PC-9 (cell line): ENCODE results near the gene SPAG17. TPM values are rescaled to one million over a fixed set of nuclear protein-coding genes. Genes with fewer than 3 reads are reported as not detected.

Experiments used
- BruUV-seq: library from RNA; stranded (reverse); fragments of 400-500 nt; replicated peaks from 2 replicates; lab custom pipeline; 2021; lab: Mats Ljungman, UMichigan
- CTCF ChIA-PET: fragments of 300-600 bp; sonication (Branson Sonifier 250); formaldehyde crosslinking; loops from one replicate; lab custom pipeline; 2022; ENCODE audit warnings: antibody characterized with exemption; lab: Charles Lee
- POLR2A ChIA-PET: fragments of 300-600 bp; sonication (Branson Sonifier 250); formaldehyde crosslinking; loops from one replicate; lab custom pipeline; 2022; ENCODE audit warnings: antibody characterized with exemption; ENCODE audit not compliant: unreplicated experiment; lab: Charles Lee
- DNase-seq, 2 experiments: peaks; one replicate each; pipeline versions ENCODE4 v3.0.0 to v3.0.0-alpha.2; 2015 to 2022; ENCODE audit warnings: mixed read lengths in 1 of 2
- H2AFZ ChIP-seq: fragments of 200-600 bp; sonication (generic); 2 replicates; pipeline ENCODE4 v1.8.1; 2017; ENCODE audit warnings: antibody characterized with exemption
- H3F3A ChIP-seq: fragments of 200-600 bp; sonication (generic); 2 replicates; pipeline ENCODE4 v1.8.1; 2017; ENCODE audit warnings: antibody characterized with exemption, mild to moderate bottlenecking, low read depth; ENCODE audit not compliant: insufficient read depth
- H3K27ac ChIP-seq: fragments of 200-600 bp; sonication (generic); 2 replicates; pipeline ENCODE4 v1.6.1; 2016; ENCODE audit warnings: mixed run types
- H3K27me3 ChIP-seq: fragments of 200-600 bp; sonication (generic); 2 replicates; pipeline ENCODE4 v1.6.1; 2016; ENCODE audit warnings: low read depth, mixed run types; ENCODE audit not compliant: insufficient read depth
- H3K36me3 ChIP-seq: fragments of 200-600 bp; sonication (generic); 2 replicates; pipeline ENCODE4 v1.6.1; 2016; ENCODE audit warnings: low read depth, mixed run types
- H3K4me1 ChIP-seq: fragments of 200-600 bp; sonication (generic); replicated peaks from 2 replicates; pipeline ENCODE4 v1.6.1; 2016; ENCODE audit warnings: mixed run types; ENCODE audit not compliant: insufficient read depth
- H3K4me2 ChIP-seq: fragments of 200-600 bp; sonication (generic); 2 replicates; pipeline ENCODE4 v1.6.1; 2017; ENCODE audit warnings: mixed run types
- H3K4me3 ChIP-seq: fragments of 200-600 bp; sonication (generic); 2 replicates; pipeline ENCODE4 v1.6.1; 2016; ENCODE audit warnings: mixed run types
- H3K79me2 ChIP-seq: fragments of 200-600 bp; sonication (generic); 2 replicates; pipeline ENCODE4 v1.6.1; 2017; ENCODE audit warnings: low read depth, mixed run types
- H3K9me2 ChIP-seq: fragments of 200-600 bp; sonication (generic); 2 replicates; pipeline ENCODE4 v1.8.1; 2017; ENCODE audit warnings: mild to moderate bottlenecking; ENCODE audit not compliant: insufficient read depth
- H3K9me3 ChIP-seq: fragments of 200-600 bp; sonication (generic); 2 replicates; pipeline ENCODE4 v1.8.1; 2016; ENCODE audit warnings: low read depth; ENCODE audit not compliant: insufficient read depth
- H4K20me1 ChIP-seq: fragments of 200-600 bp; sonication (generic); 2 replicates; pipeline ENCODE4 v1.8.1; 2017; ENCODE audit not compliant: insufficient read depth
- EZH2 ChIP-seq: fragments of 200-600 bp; sonication (generic); IDR thresholded peaks from 2 replicates; pipeline ENCODE4 v1.8.0; 2017; ENCODE audit warnings: antibody characterized with exemption, low read depth
- intact Hi-C: fragments of 100-400 bp; cut with micrococcal nuclease; formaldehyde crosslinking; loops from one replicate; pipeline ENCODE4 v1.10.0; 2022; ENCODE audit not compliant: unreplicated experiment
- total RNA-seq: library from RNA; stranded (reverse); gene quantifications from 2 replicates; pipeline ENCODE4 v1.2.3, GENCODE V29; 2021
- TF ChIP-seq, protein P1 (sequence below): fragments of 200-600 bp; sonication (generic); conservative IDR thresholded peaks from 2 replicates; pipeline ENCODE4 v1.6.1; 2017; ENCODE audit warnings: mixed run types, antibody characterized with exemption, mild to moderate bottlenecking, moderate library complexity

The SPAG17 gene
- total RNA-seq, 1 experiment from 2014 or later: not detected

DNA sequence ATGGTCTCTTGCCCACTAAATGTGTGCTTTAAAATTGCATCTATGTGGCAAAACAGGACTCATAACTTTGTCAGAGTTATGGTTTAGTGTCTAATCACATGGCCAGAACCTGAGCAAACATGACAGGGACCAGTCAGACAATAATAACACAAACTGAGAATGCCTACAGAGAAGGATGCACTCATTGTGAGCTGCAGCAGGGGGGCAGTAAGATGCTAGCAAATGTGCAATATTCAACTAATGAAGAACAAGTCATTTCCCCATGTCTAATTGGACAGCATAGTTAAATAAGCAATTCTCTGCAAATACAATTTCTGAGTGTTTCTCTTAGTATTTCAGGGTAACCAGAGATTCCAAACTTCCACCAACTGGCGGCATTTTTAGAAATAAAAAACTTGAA is 30.8 kb downstream of the SPAG17 start:
- Histone ChIP-seq H2AFZ (no peak overlapping the region), H3K4me1 (no peaks in the 10 kb centered on the region), H3K4me3 (no peak overlapping the region), H3K27ac (no peak overlapping the region), H3K9me2 (no peaks in the 10 kb centered on the region), H3K4me2 (no peak overlapping the region), H3K79me2 (no peaks in the 10 kb centered on the region), H3K9me3 (no peaks in the 10 kb centered on the region), H3K27me3 (no peaks in the 10 kb centered on the region), H3K36me3 (no peaks in the 10 kb centered on the region), H3F3A (no peaks in the 10 kb centered on the region), H4K20me1 (no peaks in the 10 kb centered on the region)
- ChIA-PET CTCF (no interaction called here), POLR2A (no interaction called here)
- TF ChIP-seq, protein P1, sequence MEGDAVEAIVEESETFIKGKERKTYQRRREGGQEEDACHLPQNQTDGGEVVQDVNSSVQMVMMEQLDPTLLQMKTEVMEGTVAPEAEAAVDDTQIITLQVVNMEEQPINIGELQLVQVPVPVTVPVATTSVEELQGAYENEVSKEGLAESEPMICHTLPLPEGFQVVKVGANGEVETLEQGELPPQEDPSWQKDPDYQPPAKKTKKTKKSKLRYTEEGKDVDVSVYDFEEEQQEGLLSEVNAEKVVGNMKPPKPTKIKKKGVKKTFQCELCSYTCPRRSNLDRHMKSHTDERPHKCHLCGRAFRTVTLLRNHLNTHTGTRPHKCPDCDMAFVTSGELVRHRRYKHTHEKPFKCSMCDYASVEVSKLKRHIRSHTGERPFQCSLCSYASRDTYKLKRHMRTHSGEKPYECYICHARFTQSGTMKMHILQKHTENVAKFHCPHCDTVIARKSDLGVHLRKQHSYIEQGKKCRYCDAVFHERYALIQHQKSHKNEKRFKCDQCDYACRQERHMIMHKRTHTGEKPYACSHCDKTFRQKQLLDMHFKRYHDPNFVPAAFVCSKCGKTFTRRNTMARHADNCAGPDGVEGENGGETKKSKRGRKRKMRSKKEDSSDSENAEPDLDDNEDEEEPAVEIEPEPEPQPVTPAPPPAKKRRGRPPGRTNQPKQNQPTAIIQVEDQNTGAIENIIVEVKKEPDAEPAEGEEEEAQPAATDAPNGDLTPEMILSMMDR: 0 out of 2 replicates have a peak, but pooled peaks have one; percentile 24
- TF ChIP-seq EZH2: no peak
- intact Hi-C loops: loop anchor here (5.0 to 10.0 kb wide), 3 partner anchors 77 to 1123 kb away; no protein-coding TSS in a partner anchor
- DNase-seq: no peak
- BruUV-seq: no TSS peak

DNA sequence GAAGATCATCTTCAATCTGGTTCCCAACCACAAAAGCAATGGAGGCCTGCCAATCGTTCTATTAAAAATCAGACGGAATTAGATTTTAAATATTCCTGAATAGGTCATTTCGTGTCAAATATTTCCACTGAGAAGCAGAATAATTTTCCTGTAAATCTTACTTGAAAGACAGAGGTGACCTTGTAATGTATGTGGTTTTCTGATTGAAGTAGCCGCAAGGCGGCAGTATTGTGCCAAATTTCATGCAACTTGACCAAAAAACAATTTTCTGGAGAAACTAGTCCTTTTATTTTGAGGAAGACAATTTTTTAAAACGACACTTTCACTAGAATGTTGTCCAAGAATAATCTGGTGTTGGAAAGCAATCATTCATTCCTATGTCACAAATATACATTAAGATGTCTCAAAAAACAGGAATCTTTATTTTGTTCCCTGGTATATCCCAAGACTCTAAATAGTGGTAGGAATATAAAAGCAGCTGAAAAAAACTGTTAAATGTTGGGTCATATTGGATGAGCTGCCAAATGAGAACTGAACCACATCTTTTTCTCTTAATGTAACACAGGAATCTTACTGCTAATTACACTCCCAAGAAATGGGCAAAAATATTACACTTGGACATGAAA is 33.6 kb downstream of the SPAG17 start:
- TF ChIP-seq, protein P1: peak; percentile 95
- TF ChIP-seq EZH2: no peak
- no peak overlapping the region for H2AFZ ChIP-seq
- H3K4me2 ChIP-seq: no peak overlapping the region
- BruUV-seq: no TSS peak
- H3K27me3 ChIP-seq: no peaks in the 10 kb centered on the region
- no peaks in the 10 kb centered on the region for H4K20me1 ChIP-seq
- POLR2A ChIA-PET: no interaction called here
- CTCF ChIA-PET: no interaction called here
- no peaks in the 10 kb centered on the region for H3K9me2 ChIP-seq
- intact Hi-C loops: loop anchor here (1.0 to 10.0 kb wide), 5 partner anchors 74 to 1216 kb away; no protein-coding TSS in a partner anchor
- H3F3A ChIP-seq: no peaks in the 10 kb centered on the region
- peaks cover 11% of the 10 kb centered on the region; the same call in 1 of the 2 replicates for H3K4me1 ChIP-seq
- no peaks in the 10 kb centered on the region for H3K36me3 ChIP-seq
- H3K4me3 ChIP-seq: no peak overlapping the region
- no peak overlapping the region for H3K27ac ChIP-seq
- DNase-seq: peak; percentile 44 to 45
- no peaks in the 10 kb centered on the region for H3K79me2 ChIP-seq
- H3K9me3 ChIP-seq: no peaks in the 10 kb centered on the region

DNA sequence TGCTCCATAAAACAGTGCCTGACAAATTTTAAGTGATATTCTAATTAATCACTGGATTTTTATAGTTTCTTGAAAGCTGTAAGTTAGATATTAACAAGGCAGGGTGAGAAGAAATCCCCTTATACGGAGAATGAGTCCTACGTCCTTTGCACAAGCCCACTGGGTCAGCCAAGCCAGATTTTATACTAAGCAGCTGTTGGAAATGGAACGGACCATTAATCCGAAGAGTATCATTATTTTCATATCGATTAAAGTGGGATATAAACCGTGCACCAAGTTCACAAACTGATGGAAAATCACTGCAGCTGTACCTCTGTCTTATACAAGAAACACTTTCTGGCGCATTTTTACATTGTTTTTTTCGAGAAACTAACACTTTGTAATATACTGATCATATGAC is 35.2 kb downstream of the SPAG17 start:
- H3K4me3 ChIP-seq: no peak overlapping the region
- no peaks in the 10 kb centered on the region for H3K79me2 ChIP-seq
- no peaks in the 10 kb centered on the region for H3K36me3 ChIP-seq
- peaks cover 11% of the 10 kb centered on the region; the same call in 1 of the 2 replicates for H3K4me1 ChIP-seq
- H3K9me3 ChIP-seq: no peaks in the 10 kb centered on the region
- no peaks in the 10 kb centered on the region for H4K20me1 ChIP-seq
- no peak for DNase-seq
- TF ChIP-seq, protein P1: no peak
- TF ChIP-seq EZH2: no peak
- no TSS peak for BruUV-seq
- no peak overlapping the region for H2AFZ ChIP-seq
- no peak overlapping the region for H3K4me2 ChIP-seq
- no peaks in the 10 kb centered on the region for H3K9me2 ChIP-seq
- H3K27me3 ChIP-seq: no peaks in the 10 kb centered on the region
- no peak overlapping the region for H3K27ac ChIP-seq
- CTCF ChIA-PET: no interaction called here
- POLR2A ChIA-PET: no interaction called here
- intact Hi-C loops: loop anchor here (2.0 to 10.0 kb wide), 4 partner anchors 72 to 1128 kb away; no protein-coding TSS in a partner anchor
- no peaks in the 10 kb centered on the region for H3F3A ChIP-seq
